Right lobe of liver (tissue), 4 donors: Measurements from ENCODE around the gene KCNK7.

ENCODE experiments used
- POLR2A ChIP-seq: fragments of 450-650 bp; IDR thresholded peaks from one replicate; pipeline ENCODE4 v1.6.1; 2017; ENCODE audit warnings: antibody characterized with exemption, mild to moderate bottlenecking
- TF ChIP-seq, protein P1 (sequence below), 4 donors: fragments of 200-600 bp in 3 of 4; fragments of 450-650 bp in 1 of 4; IDR thresholded peaks; one replicate each; pipeline versions ENCODE4 v1.5.1 to v1.8.0; 2016 to 2022; ENCODE audit warnings: antibody characterized with exemption in 4 of 4, mild to moderate bottlenecking in 2 of 4
- donor health status: DM: no; HTN: no; CAD: no.
- donor health status: DM: no; HTN: no; CAD: no.
- donor health status: DM: no; HTN: yes; CAD: no.

DNA sequence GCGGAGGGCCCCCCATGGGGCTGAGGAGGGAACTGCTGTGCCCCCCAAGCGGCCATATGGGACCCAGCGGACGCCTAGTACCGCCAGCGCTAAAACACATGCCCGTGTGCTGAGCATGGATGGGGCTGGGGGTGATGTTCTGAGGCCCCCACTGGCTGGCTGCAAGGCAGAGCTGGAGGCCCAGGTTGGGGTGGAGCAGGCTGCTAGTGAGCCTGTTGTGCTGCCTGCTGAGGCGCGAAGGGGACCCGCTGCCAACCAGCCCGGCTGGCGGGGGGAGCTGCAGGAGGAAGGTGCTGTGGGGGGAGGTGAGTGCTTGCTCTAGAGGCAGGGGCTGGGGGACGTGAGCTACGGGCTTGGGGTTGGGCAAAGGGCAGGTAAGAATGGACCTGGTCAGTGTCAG lies 23.2 kb upstream of the KCNK7 start:
- TF ChIP-seq, protein P1, sequence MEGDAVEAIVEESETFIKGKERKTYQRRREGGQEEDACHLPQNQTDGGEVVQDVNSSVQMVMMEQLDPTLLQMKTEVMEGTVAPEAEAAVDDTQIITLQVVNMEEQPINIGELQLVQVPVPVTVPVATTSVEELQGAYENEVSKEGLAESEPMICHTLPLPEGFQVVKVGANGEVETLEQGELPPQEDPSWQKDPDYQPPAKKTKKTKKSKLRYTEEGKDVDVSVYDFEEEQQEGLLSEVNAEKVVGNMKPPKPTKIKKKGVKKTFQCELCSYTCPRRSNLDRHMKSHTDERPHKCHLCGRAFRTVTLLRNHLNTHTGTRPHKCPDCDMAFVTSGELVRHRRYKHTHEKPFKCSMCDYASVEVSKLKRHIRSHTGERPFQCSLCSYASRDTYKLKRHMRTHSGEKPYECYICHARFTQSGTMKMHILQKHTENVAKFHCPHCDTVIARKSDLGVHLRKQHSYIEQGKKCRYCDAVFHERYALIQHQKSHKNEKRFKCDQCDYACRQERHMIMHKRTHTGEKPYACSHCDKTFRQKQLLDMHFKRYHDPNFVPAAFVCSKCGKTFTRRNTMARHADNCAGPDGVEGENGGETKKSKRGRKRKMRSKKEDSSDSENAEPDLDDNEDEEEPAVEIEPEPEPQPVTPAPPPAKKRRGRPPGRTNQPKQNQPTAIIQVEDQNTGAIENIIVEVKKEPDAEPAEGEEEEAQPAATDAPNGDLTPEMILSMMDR (IDR thresholded peaks at IDR 0.05): no peak
- TF ChIP-seq POLR2A: no peak
